RPMI8226 (cell line): Measurements from ENCODE around the gene EFCAB6.

Source experiments
- DNase-seq: peaks from one replicate; pipeline ENCODE4 v3.0.0-alpha.2; 2015

The EFCAB6 gene

DNA sequence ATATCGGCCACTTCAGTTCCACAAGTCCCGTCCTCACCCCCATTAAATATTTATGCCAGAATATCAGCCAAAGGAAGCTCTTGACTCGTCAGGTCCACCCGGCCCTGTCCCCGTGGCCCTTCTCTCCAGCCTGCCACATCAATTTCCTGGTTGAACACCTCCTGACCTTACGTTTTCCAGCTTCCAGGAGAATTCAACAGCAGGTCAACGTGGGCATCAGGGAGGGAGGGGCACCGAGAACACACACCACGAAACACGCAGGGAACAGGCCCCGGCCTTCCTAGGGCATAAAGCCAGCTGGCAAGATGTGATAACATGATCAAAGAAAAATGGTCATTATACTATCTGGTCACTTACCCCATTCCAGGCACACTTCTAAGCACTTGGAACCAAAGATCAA is 34.9 kb upstream of the EFCAB6 start:
- DNase-seq, result no peak

DNA sequence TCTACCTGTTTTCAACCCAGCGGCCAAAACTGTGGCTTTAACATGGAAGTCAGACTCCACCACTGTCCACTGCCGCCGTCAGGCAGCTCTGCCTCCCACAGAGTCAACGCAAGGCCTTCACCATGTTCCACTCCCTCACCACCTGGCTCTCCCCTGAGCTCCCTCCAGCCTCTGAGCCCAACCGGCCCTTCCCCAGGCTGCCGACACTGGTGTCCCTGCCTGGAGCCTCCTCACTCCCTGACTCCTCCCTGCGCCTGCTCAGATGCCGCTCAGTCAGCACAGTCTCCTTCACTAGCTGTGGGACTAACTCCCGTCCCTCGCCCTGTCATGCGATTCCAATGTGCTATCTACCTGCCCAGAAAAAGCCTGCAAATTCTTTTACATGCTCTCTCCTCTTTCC is 33.9 kb upstream of the EFCAB6 start:
- no peak for DNase-seq

DNA sequence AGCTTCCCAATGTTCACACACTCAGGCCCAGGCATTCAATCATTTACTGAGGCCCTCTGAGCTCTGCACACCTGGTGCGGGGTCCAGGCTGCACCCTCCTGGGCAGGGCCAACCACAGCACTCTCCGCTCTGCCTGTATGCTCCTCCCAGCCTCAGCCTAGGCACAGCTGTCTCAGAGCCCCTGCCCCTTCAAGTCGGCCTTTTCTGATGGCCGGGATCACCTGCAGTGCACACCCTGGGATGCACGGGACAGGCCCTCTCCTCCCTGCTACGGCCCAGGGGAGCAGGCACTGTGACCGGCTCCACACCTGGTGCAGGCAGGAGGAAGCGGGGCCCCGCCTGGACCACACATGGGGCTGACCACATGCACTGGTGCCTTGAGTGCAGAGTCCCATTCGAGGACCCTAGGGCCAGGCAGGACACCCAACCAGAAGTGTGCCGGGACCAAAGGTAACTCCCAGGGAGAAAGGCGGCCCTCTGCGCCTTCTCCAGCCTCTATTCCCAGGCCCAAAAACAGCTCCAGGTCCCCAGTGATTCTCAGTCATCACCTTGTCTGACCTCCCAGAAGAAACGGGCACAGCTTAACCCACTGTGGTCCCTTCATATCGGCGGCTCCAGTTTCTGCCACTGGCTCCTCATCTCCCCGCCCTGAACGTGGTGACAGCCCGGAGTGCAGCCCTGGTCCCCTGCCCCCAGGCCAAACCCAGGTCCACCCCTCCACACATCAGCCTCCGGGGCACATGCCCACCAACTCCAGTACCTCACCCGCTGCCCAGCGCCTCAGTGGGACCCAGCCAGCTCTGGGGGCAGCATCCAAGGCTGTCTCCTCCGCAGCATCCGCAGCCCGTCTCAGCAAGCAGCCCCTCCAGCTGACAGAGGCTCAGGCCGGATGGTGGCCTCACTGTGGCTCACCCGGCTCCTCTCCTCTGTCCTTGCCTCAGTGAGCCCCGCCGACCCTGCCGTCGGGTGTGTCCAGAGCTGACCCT is 32.7 kb upstream of the EFCAB6 start:
- DNase-seq, result no peak

DNA sequence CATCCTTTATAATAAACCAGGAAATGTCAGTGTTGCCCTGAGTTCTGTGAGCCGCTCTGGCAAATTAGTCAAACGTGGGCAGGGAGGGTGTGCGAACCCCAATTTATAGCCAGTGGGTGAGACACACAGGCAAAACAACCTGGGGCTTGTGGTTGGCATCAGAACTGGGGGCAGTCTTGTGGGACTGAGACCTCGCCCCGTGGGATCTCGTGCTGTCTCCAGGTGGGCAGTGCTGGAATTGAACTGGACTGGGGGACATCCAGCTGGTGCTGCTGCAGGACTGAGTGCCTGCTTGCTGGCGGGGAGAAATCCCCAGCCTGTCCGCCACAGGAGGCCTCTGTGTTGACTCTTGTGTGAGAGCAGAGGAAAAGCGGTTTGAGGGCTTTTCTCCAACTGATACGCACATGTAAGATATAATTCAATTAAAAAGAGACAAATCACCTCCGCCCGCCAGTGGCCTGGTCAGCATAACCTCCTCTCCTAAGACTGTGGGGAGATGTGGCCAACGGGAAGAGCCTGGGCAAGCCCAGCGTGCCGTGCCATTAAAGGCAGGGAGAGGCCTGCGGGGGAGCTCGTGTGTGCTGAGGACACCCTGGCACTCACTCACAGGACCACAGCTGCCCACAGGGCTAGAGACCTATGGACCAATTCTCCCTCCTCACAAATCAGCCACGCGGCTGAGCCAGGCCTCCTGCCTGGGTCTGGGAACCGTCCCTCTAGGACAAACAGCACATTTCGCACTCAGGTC is 31.9 kb upstream of the EFCAB6 start:
- DNase-seq, result no peak

DNA sequence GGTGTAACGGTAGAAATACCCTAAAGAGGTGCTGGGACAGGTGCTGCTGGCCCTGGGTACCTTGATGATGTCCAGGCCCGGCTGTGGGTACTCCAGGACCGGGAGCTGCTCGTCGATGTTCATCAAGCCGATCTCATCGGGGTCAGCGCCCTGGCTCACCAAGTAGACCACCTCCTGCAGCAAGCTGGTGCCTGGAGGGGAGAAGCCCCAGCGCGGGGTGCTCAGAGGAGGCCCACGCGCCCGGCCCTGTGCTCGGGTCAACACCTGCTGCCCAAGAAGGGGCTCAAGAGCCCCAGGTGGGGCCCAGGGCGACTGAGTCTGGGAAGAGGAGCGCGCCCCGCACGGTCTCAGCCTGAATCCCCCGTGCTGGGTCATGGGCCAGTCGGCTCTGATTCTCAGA is 29.6 kb upstream of the EFCAB6 start:
- DNase-seq, result no peak

DNA sequence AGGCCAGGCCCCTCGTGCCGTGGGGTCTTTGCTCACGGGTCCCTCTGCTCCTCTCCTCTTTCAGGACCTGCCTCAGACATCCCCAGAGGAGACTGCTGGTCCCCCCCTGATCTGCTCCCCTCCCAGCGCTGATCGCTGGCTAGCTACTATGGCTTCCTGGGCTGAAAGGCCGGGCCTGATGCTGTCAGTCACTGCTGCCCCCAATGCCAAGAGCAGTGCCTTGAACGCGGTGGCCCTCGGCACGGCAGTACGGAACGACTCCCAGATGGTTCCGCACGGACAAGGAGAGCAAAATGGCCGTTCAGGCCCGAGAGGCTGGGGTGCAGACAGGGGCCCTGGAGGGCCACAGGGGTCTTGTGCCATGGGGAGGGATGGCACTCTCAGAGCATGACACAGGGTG is 28.7 kb upstream of the EFCAB6 start:
- DNase-seq, result no peak

DNA sequence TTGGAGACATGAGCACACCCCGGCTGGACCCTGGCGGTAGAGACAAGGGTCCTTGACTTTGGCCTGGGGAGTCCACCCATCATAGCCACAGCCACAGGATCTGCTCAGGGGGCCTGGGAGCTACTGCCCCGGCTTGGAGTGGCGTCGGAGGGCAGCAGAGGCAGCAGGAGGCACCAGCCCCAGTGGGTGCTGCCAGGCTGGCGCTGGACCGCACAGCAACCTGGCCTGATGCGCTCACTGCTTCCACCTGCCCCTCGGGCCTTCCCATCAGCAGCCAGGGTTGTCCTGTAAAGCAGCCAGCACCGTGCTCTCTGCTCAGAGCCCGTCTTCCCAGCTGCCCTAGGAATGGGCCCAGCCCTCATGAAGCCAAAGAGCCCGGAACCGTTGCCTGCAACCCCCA is 28.3 kb upstream of the EFCAB6 start:
- DNase-seq, result no peak

DNA sequence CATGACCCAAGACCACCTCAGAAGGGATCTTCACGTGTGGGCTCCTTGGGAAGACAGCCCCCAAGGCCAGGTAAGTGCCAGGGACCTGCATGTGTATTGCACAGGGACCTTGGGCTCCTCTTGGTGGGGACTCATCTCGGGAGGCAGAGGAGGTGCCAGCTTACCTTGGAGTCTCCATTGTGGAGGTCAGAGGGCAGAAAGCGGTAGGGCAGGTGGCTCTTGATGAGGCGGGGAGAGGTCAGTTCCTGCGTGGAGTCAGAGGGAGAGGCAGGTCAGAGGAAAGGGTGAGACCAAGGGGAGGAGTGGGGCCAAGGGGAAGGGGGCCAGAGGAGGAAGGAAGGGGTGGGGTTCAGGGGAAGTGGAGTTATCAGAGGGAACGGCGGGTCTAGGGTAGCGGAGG is 27.7 kb upstream of the EFCAB6 start:
- no peak for DNase-seq

DNA sequence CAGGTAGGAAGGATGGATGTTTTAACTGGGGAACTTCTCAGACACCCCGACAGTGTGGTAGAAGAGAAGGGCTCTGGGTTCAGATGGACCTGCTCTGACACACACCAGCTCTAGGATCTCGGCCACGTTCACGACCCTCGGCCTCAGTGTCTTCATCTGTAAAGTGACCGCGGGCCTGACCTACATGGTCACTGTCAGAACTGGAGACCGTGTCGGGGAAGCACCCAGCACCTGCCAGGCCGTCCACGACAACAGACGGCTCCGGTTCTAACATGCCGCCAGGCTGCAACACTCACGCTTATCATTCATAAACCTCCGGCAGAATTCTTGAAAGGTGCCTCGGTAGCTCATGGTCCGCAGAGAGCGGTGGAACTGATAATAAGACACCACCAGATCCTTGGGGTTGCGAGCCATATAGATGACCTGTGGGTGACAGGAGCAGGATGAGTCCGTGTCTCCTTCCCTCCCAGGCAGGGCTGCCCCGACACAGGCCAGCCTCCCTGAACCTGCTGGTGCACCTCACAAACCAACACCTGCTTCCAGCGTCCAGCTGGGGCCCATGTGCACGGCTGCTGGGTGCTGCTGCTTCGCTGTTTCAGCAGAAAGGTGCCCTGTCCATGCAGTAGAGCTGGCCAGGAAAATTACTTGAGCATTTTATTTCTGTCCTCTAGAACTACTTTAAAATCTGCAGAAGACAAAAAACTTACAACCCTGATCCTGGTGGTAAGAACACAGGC is 26.6 kb upstream of the EFCAB6 start:
- DNase-seq, result no peak

DNA sequence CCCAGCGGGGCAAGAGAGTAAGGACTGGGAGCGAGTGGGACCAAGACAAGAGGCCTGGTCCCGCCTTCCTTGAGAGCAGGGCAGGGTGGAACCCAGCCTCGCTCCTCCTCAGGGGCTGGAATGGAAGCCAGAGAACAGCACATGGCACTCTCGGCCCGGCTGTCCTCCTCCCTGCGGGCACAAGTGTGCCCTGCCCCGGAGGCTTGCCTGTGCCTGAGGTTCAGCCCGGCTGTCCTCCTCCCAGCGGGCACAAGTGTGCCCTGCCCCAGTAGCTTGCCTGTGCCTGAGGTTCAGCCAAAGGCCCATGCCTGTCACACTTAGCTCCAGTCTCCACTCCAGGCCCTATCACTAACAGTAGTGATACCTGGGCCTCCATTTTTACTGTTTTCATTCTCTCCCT is 26.1 kb upstream of the EFCAB6 start:
- DNase-seq, result no peak

DNA sequence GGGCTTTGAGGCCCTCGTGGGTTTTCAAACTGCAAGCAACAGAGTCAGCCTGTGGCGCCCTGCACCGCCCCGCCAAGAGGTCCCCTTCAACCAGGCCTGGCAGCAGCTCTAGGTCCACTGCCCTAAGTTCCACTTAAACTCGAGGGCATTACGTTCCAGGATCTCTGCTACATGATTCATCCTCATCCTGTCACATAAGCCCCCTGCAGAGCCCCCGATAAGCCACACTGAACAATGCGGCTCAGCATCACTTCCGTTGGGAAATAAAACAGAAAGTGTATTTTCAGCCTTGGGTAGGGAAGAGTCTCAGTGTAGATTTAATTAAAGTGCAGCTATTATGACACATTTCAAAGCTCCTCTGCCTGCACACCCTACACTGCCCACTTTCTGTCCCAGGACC is 25.6 kb upstream of the EFCAB6 start:
- DNase-seq, result no peak

DNA sequence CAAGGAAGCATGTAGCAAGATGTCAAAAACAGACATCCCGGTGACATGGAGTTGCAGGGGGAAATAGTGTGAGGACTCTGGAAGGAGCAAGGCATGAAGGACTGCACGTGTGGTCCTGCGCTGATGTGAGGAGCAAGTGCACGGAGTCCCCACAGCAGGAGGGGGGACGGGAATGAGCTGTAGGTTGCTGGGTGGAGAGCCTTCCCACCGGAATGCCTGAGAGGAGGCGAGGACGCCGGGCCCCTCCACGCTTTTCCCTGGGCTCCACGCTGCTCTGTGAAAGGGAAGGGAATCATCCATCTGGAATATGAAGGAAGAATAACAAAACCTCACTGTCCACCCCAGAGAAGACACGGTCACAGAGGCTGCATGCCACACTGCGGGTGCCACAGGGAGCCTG is 23.6 kb upstream of the EFCAB6 start:
- no peak for DNase-seq

DNA sequence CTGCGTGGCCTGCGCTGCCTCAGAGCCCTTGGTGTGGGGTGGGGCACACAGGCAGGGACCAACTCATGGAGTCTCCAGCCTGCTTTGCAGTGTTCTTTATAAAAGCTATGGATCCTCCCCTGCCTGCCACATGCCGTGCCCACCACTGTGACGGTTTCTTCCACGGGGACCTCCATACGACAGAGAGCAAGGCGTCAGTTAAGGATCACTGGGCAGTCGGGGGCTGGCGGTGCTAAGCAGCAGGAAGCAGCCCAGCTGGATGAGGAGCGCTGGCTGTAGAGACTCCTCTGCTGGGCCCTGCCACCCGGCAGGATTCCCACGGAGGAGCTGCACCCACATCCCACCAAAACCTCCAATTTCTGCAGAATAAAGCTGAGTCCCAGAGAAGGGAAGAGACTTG is 23.1 kb upstream of the EFCAB6 start:
- DNase-seq, result no peak

DNA sequence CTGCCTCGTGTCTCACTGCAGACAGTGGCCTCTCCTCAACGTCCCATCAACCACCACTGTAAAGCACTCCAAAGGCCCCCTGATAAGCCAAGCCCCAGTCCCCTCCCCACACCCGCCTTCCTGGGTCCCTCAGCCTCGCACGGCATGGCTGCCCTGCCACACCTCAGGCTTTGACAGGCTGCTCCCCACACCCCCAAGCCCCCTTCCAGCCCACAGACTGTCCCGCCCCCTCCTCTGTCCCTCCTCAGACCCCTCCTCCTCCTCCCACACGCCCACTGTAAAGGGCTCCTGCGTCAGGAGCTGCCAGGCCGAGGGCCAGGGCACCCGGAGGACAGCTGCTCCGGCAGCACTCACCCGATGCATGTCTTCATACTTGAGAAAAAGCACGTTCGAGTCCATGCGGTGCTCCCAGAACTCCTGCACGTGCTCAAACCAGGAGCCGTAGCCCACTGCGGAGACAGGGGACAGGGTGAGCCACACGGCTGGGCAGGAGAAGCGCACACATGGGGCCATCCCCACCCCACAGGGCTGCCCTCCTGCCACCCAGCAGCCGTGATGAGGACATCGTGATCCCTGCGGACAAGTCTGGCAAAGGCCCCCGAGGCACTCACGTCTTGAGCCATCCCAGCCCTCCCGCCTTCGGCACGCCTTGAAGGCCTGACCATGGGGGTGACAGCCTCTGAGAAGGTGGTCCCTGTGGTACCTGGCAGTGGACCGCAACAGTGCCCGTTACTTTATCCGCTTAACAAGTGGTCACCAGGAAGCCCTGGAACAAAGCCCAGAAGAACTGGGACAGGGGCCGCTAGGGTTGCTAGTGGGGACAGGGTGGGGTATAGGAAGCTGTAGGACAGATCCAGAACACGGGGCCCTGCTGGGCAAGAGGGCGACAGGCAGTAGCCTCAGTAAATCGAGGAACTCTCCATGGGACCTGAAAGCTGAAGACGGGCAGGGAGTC is 21.5 kb upstream of the EFCAB6 start:
- DNase-seq, result no peak

DNA sequence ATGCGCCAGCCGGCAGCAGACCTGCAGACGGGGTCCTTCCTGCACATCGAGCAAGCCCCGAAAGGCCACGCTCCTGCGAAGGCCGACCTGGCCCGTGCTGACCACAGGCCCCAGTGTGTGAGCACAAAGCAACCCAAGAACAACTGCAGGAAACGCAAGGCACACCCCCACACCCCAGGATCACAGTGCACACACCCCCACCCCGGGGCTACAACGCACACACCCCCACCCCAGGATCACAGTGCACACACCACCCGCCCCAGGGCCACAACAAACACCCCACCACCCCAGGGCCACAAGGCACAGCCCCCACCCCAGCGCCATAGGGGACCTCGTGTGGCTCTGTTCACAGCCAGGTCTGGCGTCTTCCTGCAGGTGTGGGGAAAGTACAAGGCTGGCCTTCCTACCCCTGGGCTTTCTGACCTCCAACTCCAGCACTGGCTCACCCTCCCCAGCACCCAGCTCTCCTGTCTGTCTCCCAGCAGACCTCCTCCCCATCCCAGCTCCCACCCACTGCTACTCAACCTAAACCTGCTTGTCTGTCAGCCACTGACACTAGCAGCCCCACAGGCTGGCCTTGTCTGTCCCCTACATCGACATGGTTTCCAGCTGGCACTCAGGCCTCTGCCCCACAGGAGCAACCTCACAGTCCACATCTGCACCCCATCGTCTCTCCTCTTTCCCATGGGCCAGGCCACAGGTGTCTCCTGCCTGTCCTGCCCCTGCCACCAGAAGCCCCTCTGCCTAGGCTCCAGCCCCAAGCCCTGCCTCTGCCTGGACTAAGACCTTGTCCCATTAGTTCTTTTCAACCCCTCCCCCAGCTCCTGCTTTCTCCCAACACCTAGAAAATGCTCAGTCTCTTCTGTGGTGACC is 20.5 kb upstream of the EFCAB6 start:
- DNase-seq, result no peak

DNA sequence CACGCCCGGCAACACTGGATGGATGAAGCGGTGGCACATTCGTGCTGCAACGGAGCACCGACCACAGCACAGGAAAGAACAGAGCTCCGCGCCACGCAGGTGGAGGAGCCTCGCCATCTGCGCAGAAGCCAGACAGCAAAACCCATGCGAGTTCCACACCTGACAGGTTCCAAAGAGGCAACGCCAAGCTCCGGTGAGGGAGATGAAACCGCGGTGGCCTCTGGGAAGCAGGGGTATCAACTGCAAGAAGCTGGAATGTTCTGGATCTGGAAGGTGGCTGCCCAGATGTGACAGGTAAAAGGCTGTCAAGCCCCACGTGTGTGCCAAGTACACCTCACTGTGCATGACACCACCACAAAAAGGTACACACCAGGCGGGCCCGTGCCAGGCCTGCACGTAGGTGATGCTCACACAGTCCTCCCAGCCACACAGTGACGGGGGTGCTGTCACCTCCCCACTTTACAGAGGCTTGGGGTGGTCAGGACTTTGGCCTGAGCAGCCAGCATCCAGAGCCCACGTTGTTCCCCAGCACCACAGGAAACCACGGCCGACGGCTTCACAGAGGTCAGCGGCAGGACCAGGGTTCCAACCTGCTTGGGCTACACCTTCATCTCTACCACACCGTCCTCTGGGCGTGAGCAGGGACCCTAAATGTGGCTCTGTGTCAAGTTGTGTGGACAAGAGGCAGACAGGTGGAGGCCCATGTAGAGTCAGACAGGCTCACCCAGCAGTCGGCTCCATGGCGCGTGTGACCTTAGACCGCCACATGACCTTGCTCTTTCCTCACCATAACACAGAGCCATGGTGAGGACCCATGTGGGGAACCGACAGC is 19.7 kb upstream of the EFCAB6 start:
- DNase-seq, result no peak

DNA sequence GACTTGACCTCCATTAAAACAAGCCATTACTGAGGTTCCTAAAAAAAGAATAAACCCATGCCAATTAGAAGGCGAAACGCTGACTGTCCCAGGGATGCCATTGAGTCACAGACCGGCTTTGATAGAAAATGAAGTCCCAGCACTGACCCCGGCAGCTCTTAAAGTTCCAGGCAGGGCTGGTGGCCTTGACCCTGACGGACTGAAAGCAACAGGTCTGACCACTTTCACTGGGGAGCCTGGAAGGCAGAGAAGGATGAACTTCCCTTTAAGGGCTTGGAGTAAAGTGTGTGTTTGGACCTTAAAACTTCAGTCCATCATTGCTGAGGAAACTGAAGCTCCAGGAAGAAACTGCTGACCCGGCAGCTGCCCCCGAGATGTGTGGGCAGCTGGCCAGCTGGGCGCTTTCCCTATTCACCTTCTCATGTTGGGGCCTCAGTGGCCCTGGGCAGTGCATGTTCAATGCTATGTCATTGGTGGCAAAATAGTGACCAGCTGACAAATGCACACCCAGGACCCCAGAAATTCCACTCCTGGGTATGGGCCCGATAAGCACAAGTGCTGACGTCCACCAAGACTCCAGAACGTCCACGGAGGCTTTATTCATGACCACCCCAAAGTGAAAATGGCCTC is 18.9 kb upstream of the EFCAB6 start:
- DNase-seq, result peak; percentile 47

DNA sequence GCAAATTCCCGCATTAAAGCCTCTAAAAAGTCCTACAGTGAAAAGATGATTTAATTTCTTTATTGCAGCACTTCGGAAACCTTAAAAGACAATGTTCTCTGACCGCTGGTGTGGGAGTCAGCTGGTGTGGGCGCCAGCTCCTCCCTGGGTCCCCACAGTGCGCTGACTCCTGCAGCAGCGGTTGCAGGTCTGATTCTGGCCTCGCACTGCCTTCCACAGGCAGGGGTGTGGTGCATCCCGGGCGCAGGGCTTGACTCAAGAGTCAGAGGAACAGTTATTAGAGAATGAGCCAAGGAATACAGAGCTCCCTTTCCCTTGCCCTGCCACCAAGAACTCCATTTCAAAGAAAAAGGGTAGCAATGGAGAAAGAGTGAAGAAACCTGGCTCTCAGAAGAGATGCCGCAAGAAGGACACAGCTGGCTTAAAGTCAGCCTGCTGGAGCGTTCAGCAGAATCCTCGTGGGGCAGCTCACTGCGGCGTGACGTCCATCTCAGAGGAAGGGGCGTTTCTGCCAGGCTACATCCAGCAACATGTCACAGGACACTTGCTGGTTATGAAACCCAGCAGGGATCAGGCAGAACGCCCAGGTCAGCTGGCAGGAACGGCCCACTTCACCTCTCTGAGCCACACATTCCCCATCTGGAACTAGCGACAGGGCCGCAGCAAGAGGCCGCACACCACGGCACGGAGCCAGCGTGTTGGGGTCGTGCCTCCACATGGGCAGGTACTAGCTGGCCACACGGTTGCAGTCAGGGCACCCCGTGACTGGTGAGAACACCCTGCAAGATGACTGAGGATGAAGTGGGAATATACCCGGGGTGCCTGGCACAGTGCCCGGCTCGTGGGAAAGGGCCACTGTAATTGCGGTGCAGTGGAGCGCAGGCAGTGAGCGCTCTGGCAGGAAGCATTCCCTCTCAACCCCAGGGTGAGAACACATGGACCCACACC is 18.1 kb upstream of the EFCAB6 start:
- DNase-seq, result no peak
